Stimulated activated effector memory CD8-positive, alpha-beta T cell treated with anti-CD3 and anti-CD28 coated beads, Interleukin-12 subunit alpha, Interleukin-12 subunit beta, amount 100 ng/mL, for 72 hours (primary cell): Measurements from ENCODE around the gene CENATAC.
"Not testable (repeated sequence)": the region's sequence is repeated elsewhere in the genome, so short reads cannot be mapped to it uniquely, and the experiment has no call there.

Source experiments
- ATAC-seq: fragments of 150-1000 bp; cut with Tn5 transposase; 2 replicates; pipeline ENCODE4 v1.10.0; 2021
- DNase-seq, 2 donors: peaks; one replicate each; pipeline ENCODE4 v3.0.0; 2021 to 2022; ENCODE audit warnings: low spot score in 2 of 2
- H3K27ac Mint-ChIP-seq: one replicate; pipeline ENCODE4 v1.8.0; 2022; ENCODE audit warnings: mild to moderate bottlenecking, mixed read lengths
- H3K36me3 Mint-ChIP-seq: one replicate; pipeline ENCODE4 v1.8.0; 2022; ENCODE audit warnings: mild to moderate bottlenecking, mixed read lengths
- H3K4me1 Mint-ChIP-seq: one replicate; pipeline ENCODE4 v1.8.0; 2022; ENCODE audit warnings: mixed read lengths
- H3K4me3 Mint-ChIP-seq: one replicate; pipeline ENCODE4 v1.8.0; 2022; ENCODE audit warnings: mild to moderate bottlenecking, mixed read lengths
- H3K9me3 Mint-ChIP-seq: one replicate; pipeline ENCODE4 v1.8.0; 2022; ENCODE audit warnings: mixed read lengths

Gene CENATAC

DNA sequence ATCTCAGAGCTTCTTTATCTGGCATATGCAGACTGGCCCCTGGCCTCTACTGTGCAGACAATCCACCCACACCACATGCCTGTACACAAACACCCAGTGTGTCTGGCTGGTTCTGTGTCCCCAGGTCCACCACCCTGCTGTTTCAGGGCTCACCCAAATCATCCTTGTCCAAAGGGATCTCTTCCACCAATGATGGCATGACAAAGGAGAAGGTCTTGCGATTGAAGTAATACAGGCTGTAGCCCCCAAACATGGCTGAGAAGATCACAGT is 31.1 kb downstream of the CENATAC start:
- peak overlapping the region; percentile 83 for H3K27ac Mint-ChIP-seq

DNA sequence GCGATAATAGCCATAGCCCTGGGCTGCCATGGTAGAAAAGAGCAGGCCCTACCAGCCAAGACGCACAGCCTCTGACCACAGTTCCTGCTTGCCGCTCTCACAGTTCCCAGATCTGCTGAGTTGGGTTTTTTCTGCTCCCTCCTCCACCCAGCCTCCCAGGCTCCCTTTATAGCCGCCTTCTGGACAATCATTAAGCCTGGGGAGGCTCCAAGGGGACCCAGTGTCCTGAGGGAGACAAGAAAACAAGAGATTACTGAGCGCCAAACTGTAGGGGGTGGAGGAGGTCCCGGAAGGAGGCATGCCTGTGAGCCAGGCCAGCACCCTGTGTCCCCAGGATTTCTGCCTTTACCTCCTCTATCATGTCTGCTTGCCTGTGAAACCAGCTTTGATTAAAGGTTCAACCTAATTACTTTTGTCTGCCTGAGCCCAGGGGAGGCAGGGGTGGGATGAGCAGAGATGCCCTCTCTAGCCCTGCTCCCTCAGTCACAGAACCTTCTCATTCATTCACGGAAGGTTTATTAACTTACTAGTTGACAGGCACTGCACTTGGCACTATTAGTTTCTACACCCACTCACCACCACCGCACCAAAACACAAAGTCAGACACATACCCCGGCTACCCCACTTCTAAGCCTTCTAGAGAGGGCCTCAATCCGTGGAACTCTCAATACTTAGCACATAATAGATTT is 31.5 kb downstream of the CENATAC start:
- ATAC-seq = peak; percentile 55
- H3K9me3 Mint-ChIP-seq = no peaks in the 10 kb centered on the region
- peaks cover 37% of the 10 kb centered on the region for H3K36me3 Mint-ChIP-seq
- peak overlapping the region; percentile 83 for H3K27ac Mint-ChIP-seq
- peaks cover 35% of the 10 kb centered on the region for H3K4me1 Mint-ChIP-seq
- peak overlapping the region; percentile 80 for H3K4me3 Mint-ChIP-seq
- peak in 1 of 2 donors; percentile 19 for DNase-seq

More for the DNA sequence above, 31.1 kb downstream of the CENATAC start:
- DNase-seq (no peak), ATAC-seq (no peak)
- Mint-ChIP-seq H3K4me1 (peaks cover 39% of the 10 kb centered on the region), H3K36me3 (peaks cover 42% of the 10 kb centered on the region), H3K9me3 (no peaks in the 10 kb centered on the region), H3K4me3 (peak overlapping the region; percentile 80)

DNA sequence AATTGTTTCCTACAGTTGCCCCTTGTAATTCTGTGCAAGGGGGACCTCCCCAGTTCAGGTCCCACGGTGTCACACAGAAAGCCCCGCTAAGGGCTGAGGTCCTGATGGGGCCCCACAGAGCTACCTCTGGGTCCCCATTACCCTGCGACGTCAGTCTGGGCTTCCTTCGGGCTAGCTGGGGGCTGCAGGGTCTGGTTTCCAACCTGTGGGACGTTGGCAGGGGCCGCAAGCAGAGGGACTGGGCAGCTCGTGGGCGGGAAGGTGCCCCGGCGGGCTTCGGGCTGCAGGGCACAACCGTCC is 32.0 kb downstream of the CENATAC start:
- Mint-ChIP-seq H3K4me1 (peaks cover 30% of the 10 kb centered on the region), H3K9me3 (no peaks in the 10 kb centered on the region), H3K4me3 (peak overlapping the region; percentile 80), H3K36me3 (peaks cover 32% of the 10 kb centered on the region), H3K27ac (peak overlapping the region; percentile 83)
- ATAC-seq = peak; percentile 33
- DNase-seq = peak in 1 of 2 donors; percentile 12

DNA sequence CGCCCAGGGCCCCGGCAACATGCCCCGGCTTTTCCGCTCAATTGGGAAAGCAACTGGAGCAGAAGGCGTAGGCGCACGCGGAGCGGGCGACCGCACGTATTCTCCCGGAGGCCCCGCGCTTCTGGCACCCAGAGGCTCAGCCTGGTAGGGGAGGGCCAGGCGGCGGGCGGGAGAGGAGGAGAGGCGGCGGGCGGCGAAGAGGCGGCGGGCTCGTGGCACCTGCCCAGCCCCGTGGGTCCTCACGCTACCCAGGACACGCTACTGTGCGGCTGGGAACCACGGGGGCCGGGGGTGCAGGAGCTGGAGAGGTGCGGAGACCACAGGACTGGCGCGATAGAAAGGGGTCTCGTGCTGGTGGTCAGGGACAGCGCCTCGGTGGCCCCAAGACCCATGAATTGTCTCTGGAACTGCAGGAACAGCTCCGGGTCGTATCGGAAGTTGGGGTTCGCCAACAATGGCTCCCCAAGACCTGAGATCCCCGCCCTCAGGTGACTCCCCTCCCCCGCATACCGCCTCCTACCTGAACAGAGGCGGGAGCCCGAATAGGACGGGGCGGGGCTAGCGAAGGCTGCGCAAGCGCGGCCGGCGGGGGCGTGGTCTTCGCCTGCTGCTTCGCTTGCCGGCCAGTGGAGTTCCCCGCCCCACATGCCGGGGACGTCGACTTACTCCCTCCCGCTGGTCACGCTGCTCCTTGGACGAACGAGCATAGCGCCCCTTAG is 32.5 kb downstream of the CENATAC start, which contains the start of gene SLC37A4:
SLC37A4 (minus strand) TSS at position 549 of the 719 bp plus-strand sequence.
- Mint-ChIP-seq H3K27ac (peak within 1 kb of the TSS; percentile 83), H3K9me3 (no peaks in the 10 kb centered on the region), H3K4me1 (peaks cover 25% of the 10 kb centered on the region), H3K4me3 (peak within 1 kb of the TSS; percentile 80), H3K36me3 (peaks cover 27% of the 10 kb centered on the region)
- peak; percentile 98 to 100 for DNase-seq
- peak; percentile 92 for ATAC-seq

DNA sequence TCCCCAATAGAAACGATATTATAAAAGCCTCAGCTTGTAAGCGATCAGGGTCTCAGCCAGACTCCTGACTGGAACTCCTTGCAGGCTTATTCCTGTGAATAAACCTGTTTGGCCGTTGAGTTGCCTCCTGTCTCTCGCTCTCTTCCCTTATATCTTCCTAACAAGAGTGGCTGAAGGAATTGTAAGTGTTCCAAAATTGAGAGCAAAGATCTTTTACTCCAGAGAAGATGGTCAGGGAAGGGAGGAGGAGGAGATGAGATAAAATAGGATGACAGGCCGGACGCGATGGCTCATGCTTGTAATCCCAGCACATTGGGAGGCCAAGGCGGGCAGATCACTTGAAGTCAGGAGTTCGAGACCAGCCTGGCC is 34.0 kb downstream of the CENATAC start:
- Mint-ChIP-seq H3K36me3 (peaks cover 13% of the 10 kb centered on the region), H3K4me3 (no peak overlapping the region), H3K9me3 (no peaks in the 10 kb centered on the region), H3K4me1 (peaks cover 25% of the 10 kb centered on the region), H3K27ac (no peak overlapping the region)
- no peak for ATAC-seq
- no peak for DNase-seq

DNA sequence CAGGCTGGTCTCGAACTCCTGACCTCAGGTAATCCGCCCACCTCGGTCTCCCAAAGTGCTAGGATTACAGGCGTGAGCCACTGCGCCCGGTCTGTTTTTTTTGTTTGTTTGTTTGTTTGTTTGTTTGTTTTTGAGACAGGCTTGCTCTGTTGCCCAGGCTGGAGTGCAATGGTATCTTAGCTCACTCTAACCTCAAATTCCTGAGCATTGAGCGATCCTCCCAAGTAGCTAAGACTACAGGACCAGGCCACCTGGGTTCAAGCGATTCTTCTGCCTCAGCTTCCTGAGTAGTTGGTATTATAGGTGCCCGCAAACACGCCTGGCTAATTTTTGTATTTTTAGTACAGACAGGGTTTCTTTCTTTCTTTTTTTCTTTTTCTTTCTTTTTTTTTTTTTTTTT is 35.5 kb downstream of the CENATAC start:
- peaks cover 16% of the 10 kb centered on the region for H3K4me1 Mint-ChIP-seq
- H3K27ac Mint-ChIP-seq, DNase-seq, H3K4me3 Mint-ChIP-seq, H3K9me3 Mint-ChIP-seq, ATAC-seq, H3K36me3 Mint-ChIP-seq: not testable (repeated sequence)

DNA sequence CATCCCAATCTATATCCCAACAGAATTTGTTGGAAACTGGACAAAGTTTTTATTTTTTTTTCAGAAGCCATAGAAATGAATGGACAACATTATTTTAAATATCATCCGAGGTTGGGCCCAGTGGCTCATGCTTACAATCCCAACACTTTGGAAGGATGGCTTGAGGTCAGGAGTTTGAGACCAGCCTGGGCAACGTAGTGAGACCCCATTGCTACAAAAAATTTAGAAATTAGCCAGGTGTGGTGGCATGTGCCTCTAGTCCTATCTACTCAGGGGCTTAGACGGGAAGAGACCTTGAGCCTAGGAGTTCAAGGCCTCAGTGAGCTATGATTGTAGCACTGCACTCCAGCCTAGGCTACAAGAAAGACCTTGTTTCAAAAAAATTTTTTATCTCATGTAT is 36.9 kb downstream of the CENATAC start:
- DNase-seq = no peak
- Mint-ChIP-seq H3K36me3 (no peaks in the 10 kb centered on the region), H3K9me3 (no peaks in the 10 kb centered on the region), H3K4me1 (peaks cover 3% of the 10 kb centered on the region), H3K4me3 (no peak overlapping the region), H3K27ac (no peak overlapping the region)
- ATAC-seq = no peak

DNA sequence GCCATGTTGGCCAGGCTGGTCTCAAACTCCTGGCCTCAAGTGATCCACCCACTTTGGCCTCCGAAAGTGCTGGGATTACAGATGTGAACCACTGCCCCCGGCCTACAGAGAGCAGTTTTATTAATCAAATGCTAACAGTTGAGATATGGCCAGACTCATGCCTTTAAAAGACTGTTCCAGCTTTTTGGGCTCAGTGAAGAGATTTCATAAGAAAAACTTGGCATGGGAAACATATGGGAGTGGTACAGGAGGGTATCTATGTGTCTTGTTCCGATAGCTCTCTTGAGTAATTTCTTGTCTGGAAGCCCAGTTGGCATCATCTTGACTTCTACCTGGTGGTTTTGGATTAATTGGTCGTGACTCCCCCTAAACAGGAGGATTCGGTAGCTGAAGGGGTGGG is 40.9 kb downstream of the CENATAC start:
- DNase-seq (no peak), ATAC-seq (no peak)
- Mint-ChIP-seq H3K4me1 (peaks cover 5% of the 10 kb centered on the region), H3K4me3 (no peak overlapping the region), H3K27ac (no peak overlapping the region), H3K9me3 (no peaks in the 10 kb centered on the region), H3K36me3 (peaks cover 2% of the 10 kb centered on the region)

DNA sequence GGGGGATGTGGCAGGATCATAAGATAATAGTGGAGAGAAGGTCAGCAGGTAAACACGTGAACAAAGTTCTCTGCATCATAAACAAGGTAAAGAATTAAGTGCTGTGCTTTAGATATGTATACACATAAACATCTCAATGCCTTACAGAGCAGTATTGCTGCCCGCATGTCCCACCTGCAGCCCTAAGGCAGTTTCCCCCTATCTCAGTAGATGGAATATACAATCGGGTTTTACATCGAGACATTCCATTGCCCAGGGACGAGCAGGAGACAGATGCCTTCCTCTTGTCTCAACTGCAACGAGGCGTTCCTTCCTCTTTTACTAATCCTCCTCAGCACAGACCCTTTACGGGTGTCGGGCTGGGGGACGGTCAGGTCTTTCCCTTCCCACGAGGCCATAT is 41.5 kb downstream of the CENATAC start:
- not testable (repeated sequence) for H3K36me3 Mint-ChIP-seq, H3K9me3 Mint-ChIP-seq, DNase-seq, ATAC-seq, H3K27ac Mint-ChIP-seq, H3K4me3 Mint-ChIP-seq, H3K4me1 Mint-ChIP-seq

DNA sequence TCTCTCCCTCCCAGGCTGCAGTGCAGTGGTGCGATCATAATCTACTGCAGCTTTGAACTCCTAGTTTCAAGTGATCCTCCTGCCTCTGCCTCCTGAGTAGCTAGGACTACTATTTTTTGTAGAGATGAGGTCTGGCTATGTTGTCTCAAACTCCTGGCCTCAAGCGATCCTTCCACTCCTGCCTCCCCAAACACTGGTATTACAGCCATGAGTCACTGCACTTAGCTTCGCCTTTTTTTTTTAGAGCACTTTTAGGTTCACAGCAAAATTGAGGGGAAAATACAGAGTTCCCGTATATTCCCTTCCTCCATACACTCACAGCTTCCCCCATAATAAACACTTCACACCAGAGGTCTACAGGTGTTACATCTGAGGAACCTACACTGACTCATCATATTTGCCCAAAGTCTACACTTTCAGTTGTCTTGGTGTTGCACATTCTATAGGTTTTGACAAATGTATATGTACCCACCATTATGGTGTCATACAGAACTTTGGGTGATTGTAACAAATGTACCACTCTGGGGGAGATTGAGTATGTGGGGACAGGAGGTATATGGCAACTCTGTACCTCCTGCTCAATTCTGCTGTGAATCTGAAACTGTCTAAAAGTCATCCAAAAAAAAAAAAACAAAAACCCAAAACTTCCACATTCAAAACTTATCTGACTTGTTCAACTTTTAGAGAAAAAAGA is 44.0 kb downstream of the CENATAC start:
- Mint-ChIP-seq H3K4me3 (no peak overlapping the region), H3K4me1 (peaks cover 10% of the 10 kb centered on the region), H3K27ac (no peak overlapping the region), H3K9me3 (no peaks in the 10 kb centered on the region), H3K36me3 (peaks cover 33% of the 10 kb centered on the region)
- no peak for DNase-seq
- peak; percentile 55 for ATAC-seq

DNA sequence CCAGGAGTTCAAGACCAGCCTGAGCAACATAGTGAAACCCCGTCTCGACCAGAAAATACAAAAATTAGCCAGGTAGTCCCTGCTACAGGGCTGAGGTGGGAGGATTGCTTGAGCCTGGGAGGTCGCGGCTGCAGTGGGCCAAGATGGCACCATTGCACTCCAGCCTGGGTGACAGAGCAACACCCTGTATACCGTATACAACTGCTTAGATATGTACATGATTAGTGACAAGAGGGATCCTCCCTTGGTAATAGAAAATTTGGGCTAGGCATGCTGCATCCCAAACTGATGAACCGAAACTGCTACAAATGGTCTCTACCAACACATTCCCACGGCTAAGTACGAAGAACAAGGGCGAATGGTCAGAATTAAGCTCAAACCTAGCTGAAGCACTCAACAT is 45.0 kb downstream of the CENATAC start:
- Mint-ChIP-seq H3K4me1 (peaks cover 16% of the 10 kb centered on the region), H3K27ac (no peak overlapping the region), H3K9me3 (no peaks in the 10 kb centered on the region), H3K4me3 (no peak overlapping the region), H3K36me3 (peaks cover 42% of the 10 kb centered on the region)
- ATAC-seq (no peak), DNase-seq (no peak)

DNA sequence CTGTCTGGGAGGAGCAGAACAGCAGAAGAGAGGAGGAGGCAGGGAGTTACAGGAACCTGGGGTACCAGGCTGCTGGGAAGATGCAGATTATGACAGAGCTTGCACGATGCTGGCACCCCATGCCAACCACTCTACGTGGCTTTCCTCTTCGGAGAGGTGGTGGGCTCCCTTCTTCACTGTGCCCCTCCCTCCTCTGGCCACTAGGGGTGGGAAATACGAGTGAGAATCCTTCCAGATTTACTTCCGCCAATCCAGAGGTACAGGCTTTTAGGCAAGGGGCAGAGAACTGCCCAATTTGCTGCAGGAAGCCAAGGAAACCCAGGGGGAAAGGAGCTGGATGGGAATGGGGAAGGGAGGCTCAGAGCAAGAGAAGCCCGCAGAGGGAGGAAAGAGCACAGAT is 46.8 kb downstream of the CENATAC start:
- H3K4me1 Mint-ChIP-seq = peaks cover 16% of the 10 kb centered on the region
- H3K36me3 Mint-ChIP-seq = peaks cover 60% of the 10 kb centered on the region
- no peak for DNase-seq
- H3K4me3 Mint-ChIP-seq = no peak overlapping the region
- H3K9me3 Mint-ChIP-seq = no peaks in the 10 kb centered on the region
- ATAC-seq = no peak
- no peak overlapping the region for H3K27ac Mint-ChIP-seq

DNA sequence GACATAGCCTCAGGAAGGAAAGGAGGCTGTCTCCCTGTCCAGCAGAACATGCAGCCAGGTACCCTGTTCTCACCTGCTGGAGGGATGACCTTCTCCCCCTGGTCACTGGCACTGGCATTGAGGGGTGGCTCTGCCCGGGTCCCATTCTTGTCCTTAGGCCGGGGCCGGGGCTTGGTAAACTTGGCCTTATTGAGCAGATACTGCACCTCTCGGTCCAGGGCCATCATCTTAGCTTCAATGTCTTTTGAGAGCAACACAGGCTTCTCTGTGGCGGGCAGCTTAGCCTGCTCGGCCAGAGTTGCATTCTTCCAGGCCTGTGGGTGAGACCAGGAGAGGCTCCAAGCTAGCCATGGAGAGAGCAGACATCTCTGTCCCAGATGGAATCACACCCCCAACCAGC is 48.6 kb downstream of the CENATAC start:
- Mint-ChIP-seq H3K27ac (peak overlapping the region; percentile 69), H3K4me1 (peaks cover 21% of the 10 kb centered on the region), H3K36me3 (peaks cover 78% of the 10 kb centered on the region), H3K9me3 (no peaks in the 10 kb centered on the region), H3K4me3 (no peak overlapping the region)
- ATAC-seq (no peak), DNase-seq (no peak)

DNA sequence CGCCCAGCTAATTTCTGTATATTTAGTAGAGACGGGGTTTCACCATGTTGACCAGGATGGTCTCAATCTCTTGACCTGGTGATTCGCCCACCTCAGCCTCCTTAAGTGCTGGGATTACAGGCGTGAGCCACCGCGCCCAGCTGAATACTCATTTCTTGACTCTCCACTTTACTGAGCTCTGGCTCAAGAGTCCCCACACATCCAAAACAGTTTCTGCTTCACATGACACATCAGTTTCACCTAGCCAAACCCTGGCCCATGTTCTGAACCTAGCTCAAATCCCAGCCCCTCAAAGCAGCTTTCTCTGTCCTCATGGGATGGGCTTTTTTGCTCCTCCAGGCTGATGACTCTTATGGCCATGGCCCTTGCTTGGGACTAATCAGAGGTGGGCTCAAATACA is 49.3 kb downstream of the CENATAC start:
- Mint-ChIP-seq H3K4me3 (no peak overlapping the region), H3K9me3 (no peaks in the 10 kb centered on the region), H3K36me3 (peaks cover 85% of the 10 kb centered on the region), H3K27ac (peak overlapping the region; percentile 69), H3K4me1 (peaks cover 21% of the 10 kb centered on the region)
- ATAC-seq = peak; percentile 68
- DNase-seq = no peak

DNA sequence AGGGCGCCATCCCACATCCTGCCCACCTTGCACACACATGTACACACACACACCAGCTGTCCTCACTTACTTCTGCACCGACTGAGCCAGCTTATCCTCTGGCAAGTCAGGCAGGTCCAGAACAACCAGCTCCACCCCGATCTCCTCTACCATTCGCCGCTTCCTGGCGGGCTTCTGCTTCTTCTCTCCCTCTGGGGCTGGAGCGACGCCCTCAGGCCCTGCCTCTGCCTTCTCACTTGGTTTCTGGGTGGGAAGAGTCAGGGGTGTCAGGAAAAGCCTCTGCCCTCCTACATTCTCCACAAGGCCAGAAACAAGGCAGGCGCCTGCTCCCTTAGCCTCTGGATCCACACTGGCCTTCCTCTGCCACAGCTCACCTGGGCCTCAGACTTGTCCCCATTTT is 50.7 kb downstream of the CENATAC start:
- peak overlapping the region; percentile 69 for H3K27ac Mint-ChIP-seq
- H3K36me3 Mint-ChIP-seq = peaks cover 99% of the 10 kb centered on the region
- no peak for ATAC-seq
- no peak for DNase-seq
- peaks cover 36% of the 10 kb centered on the region for H3K4me1 Mint-ChIP-seq
- H3K4me3 Mint-ChIP-seq = no peak overlapping the region
- no peaks in the 10 kb centered on the region for H3K9me3 Mint-ChIP-seq

DNA sequence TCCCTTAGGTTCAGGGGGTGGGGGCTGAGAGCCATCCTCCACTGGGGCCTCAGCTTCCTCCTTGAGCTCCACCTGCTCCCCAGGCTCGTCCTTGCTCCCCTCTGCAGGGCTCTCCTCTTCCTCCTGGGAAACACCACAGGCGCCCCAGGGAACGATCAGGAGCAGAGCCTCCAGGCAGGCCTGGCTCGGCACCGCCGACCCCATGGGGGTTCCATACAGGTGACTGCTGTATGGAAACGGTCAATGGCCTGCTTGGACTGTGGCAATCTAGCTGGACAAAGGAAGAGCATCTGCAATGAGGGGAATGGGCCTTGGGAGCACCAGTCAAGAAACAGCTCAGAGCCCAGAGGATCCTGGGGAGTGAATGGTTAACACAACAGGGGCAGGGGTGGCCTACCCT is 51.1 kb downstream of the CENATAC start:
- no peak for DNase-seq
- no peak overlapping the region for H3K4me3 Mint-ChIP-seq
- H3K27ac Mint-ChIP-seq = peak overlapping the region; percentile 69
- no peak for ATAC-seq
- H3K36me3 Mint-ChIP-seq = peaks cover 100% of the 10 kb centered on the region
- peaks cover 40% of the 10 kb centered on the region for H3K4me1 Mint-ChIP-seq
- no peaks in the 10 kb centered on the region for H3K9me3 Mint-ChIP-seq
